Measurements from ENCODE around the gene METTL3.
A peak's percentile ranks its signal among the peaks of the same experiment; 100 is the strongest.

Gene METTL3

DNA sequence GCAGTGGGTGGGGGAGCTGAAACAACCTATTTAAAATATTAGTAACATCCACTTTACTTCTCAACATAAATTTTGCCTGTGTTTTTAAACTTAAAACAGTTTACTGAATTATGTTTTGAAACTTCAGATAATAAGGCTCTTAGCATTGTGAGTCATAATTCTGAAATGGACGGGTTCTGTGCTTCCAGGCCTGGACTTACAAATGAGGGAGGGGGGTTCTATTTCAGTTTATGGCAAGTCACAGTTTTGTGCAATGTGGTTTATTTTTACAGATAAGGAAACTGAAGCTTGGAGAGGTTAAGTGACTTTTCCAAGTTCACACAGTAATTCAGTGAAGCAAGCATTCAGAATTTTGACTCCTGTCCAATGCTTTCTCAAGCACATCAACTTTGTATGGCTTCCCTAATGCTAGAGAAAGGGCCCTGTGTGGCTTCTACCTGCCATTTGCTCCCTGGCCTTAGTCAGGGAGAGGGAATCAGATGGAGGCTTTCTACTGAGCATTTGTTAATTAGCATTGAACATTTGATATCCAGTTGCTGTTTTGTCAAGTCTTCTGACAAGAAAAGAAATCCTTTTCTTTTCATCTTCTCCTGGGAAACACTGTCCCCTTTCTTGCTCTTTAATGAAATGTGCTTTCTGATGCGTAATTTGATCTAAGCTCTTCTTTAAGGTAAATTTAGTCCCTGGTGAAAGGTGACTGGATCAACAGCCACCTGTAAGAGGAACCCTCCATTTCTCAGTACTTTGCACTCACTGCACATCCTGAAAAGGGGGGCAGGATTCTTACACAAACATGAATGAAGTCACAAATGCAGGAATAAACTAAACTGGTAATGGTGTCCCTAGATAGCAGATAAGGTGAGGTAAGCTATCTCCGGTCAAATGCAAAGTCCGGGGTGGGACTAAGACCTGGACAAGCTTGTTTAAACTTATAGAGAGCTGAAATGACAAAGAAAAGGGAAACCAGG lies 17.5 kb upstream of the METTL3 start:
- Histone ChIP-seq H3K27me3 (peaks cover 0 to 8% of the 10 kb centered on the region in 2 donors), H3K4me1 (peaks cover 0 to 18% (median 9%) of the 10 kb centered on the region in 4 donors), H3K9me3 (no peaks in the 10 kb centered on the region), H3K4me3 (no peak overlapping the region), H3K36me3 (peaks cover 0 to 13% (median 0%) of the 10 kb centered on the region in 3 donors), H3K27ac (no peak overlapping the region)
- no peak for DNase-seq
- TF ChIP-seq, protein P1, sequence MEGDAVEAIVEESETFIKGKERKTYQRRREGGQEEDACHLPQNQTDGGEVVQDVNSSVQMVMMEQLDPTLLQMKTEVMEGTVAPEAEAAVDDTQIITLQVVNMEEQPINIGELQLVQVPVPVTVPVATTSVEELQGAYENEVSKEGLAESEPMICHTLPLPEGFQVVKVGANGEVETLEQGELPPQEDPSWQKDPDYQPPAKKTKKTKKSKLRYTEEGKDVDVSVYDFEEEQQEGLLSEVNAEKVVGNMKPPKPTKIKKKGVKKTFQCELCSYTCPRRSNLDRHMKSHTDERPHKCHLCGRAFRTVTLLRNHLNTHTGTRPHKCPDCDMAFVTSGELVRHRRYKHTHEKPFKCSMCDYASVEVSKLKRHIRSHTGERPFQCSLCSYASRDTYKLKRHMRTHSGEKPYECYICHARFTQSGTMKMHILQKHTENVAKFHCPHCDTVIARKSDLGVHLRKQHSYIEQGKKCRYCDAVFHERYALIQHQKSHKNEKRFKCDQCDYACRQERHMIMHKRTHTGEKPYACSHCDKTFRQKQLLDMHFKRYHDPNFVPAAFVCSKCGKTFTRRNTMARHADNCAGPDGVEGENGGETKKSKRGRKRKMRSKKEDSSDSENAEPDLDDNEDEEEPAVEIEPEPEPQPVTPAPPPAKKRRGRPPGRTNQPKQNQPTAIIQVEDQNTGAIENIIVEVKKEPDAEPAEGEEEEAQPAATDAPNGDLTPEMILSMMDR (IDR thresholded peaks at IDR 0.05), result no peak
- intact Hi-C loops (cut with DNase I; ENCODE audit: low total_unique reads), result no loop called here

DNA sequence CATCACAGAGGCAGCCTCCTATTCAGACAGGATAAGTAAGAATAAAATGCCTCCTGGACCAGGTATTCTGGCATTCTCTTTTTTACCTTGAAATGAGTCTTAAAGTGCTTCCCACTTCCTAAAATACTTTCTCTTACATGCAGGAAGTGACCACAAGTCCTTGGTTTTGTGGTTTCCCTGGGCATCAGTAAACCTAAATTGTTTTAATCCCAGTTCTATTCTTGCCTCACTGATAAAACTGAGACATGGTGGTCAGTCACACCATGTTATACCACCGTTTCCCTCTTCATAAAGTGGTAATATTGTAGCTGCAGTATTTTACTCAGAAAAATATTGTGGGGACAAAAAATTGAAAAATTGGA lies 16.2 kb upstream of the METTL3 start:
- peaks cover 0 to 23% (median 0%) of the 10 kb centered on the region in 3 donors for H3K36me3 ChIP-seq
- no peaks in the 10 kb centered on the region for H3K27me3 ChIP-seq
- peaks cover 0 to 18% (median 9%) of the 10 kb centered on the region in 4 donors for H3K4me1 ChIP-seq
- DNase-seq, result no peak
- TF ChIP-seq, protein P1 (IDR thresholded peaks at IDR 0.05), result no peak
- peak overlapping the region in 1 of 2 donors; percentile 96 for H3K4me3 ChIP-seq
- intact Hi-C loops (cut with DNase I; ENCODE audit: low total_unique reads), result no loop called here
- H3K27ac ChIP-seq, result peak overlapping the region in 1 of 2 donors; percentile 77
- no peaks in the 10 kb centered on the region for H3K9me3 ChIP-seq

DNA sequence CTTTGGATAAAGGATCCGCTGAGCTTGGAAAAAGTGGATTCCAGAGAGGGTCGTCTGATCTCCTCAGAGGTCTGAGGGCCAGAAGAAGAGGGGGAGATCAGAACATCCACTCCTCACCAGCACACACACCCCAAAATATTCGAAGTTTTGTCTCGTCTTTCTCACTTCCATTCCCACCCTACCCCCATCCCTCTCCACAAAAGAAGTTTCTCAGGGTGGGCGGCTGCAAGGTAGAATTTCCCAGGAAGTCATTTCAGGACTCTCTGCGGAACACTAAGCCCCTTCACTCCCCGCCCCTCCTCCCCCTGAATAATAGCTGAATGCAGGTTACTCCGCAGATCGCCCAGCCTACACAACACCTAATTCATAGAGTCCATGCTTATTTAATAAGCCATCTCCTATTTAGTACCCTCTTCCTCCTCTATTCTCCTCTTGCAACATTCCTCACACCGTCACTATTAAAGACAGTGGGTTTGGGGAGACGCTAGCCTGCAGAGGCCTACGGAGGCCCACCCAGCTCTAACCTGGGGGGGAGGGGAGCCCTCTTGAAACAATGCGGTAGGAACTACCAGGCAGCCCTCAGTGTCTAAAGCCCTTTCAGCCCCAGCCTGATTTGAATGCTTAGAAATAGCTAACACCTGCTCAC lies 15.7 kb upstream of the METTL3 start:
- DNase-seq, result no peak
- no peaks in the 10 kb centered on the region for H3K27me3 ChIP-seq
- peak overlapping the region; percentile 69 to 96 for H3K4me3 ChIP-seq
- TF ChIP-seq, protein P1 (IDR thresholded peaks at IDR 0.05), result no peak
- intact Hi-C loops (cut with DNase I; ENCODE audit: low total_unique reads), result no loop called here
- H3K4me1 ChIP-seq, result peaks cover 0 to 18% (median 9%) of the 10 kb centered on the region in 4 donors
- no peaks in the 10 kb centered on the region for H3K9me3 ChIP-seq
- peaks cover 0 to 23% (median 0%) of the 10 kb centered on the region in 3 donors for H3K36me3 ChIP-seq
- H3K27ac ChIP-seq, result peak overlapping the region; percentile 77 to 79

DNA sequence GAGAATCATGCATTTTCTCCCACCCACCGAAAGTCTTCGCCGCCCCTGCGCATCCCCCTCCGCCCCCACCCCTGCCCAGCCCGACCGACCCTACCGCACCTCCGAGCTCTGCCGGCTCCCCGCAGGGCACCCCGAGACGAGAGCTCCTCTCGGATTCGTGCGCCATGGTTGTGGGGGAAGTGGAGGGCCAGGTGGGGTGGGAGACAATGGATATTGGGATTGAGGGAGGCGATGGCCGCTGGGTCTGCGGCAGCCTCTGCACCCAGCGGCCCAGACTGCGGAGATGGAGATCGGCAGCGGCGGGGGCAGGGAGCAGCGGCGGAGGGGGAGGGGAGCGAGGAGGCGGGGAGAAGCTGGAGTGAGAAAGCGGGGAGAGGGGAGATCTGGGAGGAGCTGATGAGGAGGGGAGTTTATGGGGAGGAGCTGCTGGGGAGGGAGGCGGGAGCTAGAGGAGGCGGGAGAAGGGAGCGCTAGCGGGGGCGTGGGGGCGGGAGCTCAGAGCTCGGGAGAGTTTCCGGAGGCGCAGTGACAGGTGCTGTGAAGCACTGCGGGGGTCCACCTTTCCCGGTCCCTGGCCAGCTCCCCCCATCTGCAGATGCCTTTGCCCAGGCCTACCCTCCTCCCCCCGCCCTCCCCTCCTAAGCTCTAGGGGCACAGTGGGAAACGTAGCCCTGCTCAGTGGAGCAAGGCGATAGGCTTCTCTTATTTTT lies 15.0 kb upstream of the METTL3 start, which contains the start of gene SALL2:
TSS of gene SALL2 (minus strand) at position 385 of the 710 bp plus-strand sequence. CDS start at position 166, 219 bp downstream.
- intact Hi-C loops (cut with DNase I; ENCODE audit: low total_unique reads), result no loop called here
- DNase-seq, result peak; percentile 65 to 86
- TF ChIP-seq, protein P1 (IDR thresholded peaks at IDR 0.05), result no peak
- H3K4me1 ChIP-seq, result peaks cover 0 to 18% (median 9%) of the 10 kb centered on the region in 4 donors
- H3K36me3 ChIP-seq, result peaks cover 0 to 23% (median 0%) of the 10 kb centered on the region in 3 donors
- H3K9me3 ChIP-seq, result no peaks in the 10 kb centered on the region
- H3K4me3 ChIP-seq, result peak within 1 kb of the TSS; percentile 69 to 96
- no peaks in the 10 kb centered on the region for H3K27me3 ChIP-seq
- H3K27ac ChIP-seq, result peak within 1 kb of the TSS; percentile 77 to 79

DNA sequence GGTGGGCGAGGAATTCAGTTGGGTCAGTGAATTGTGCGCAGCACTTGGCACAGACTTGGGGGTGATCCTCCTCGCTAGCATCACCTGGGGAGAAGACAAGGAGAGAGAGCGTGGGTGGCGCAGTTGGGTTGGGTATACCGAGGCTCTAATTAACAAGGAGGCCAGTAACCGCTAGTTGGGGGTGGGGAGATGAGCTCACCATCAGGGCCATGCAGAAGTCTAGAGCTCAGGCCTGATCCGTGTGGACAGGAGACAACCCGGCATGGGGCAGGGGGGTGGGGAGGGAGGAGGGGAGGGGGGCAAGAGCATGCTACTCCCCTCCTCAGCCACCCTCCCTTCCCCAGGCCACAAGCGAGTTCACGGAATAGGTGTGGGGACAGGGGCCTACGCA lies 14.4 kb upstream of the METTL3 start:
- H3K9me3 ChIP-seq, result no peaks in the 10 kb centered on the region
- H3K27ac ChIP-seq, result peak overlapping the region; percentile 77 to 79
- DNase-seq, result no peak
- intact Hi-C loops (cut with DNase I; ENCODE audit: low total_unique reads), result no loop called here
- TF ChIP-seq, protein P1 (IDR thresholded peaks at IDR 0.05), result no peak
- peaks cover 0 to 18% (median 9%) of the 10 kb centered on the region in 4 donors for H3K4me1 ChIP-seq
- no peaks in the 10 kb centered on the region for H3K27me3 ChIP-seq
- peak overlapping the region; percentile 69 to 96 for H3K4me3 ChIP-seq
- peaks cover 0 to 23% (median 0%) of the 10 kb centered on the region in 3 donors for H3K36me3 ChIP-seq

All from tibial artery (tissue), 4 donors.